ENCODE data around the gene ZC3H10.

DNA sequence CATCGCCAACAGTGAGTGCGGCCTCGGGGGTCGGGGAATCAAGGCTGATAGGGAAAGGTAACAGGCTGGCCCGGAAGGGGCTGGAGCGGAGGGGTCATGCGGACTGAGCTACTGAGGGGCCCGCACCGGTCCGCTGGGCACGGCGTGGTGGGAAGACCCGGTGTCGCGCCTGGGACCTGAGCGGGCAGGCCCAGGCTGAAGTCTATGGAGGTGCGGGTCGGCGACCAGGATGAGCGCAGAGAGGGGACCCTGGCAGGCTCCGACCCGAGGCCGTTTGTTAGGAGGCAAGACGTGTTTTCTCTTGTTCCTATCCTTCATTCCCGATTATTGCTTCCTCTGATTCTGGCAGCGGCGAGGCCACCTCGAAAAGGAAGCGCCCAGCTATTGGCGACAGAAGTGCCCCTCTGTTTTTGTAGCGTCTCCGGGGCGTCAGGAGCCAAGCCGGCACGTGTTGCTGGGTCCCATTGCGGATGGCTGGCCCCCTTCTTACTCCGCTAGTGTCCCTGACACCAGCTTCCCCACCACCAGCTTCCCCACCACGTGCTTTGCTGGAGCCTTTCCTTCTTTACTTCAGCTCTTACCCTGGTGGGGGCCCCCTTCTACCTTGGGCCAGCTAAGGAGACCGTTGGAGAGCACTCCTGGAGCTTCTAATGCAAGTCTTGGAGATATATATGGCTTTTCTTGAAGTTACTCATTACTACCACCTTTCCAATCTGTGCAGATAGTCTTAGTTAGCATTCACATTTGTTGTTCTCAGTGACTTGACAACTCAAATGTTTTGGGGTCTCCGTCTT is 13.1 kb upstream of the ZC3H10 start:
- TF ChIP-seq, protein P1, sequence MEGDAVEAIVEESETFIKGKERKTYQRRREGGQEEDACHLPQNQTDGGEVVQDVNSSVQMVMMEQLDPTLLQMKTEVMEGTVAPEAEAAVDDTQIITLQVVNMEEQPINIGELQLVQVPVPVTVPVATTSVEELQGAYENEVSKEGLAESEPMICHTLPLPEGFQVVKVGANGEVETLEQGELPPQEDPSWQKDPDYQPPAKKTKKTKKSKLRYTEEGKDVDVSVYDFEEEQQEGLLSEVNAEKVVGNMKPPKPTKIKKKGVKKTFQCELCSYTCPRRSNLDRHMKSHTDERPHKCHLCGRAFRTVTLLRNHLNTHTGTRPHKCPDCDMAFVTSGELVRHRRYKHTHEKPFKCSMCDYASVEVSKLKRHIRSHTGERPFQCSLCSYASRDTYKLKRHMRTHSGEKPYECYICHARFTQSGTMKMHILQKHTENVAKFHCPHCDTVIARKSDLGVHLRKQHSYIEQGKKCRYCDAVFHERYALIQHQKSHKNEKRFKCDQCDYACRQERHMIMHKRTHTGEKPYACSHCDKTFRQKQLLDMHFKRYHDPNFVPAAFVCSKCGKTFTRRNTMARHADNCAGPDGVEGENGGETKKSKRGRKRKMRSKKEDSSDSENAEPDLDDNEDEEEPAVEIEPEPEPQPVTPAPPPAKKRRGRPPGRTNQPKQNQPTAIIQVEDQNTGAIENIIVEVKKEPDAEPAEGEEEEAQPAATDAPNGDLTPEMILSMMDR (conservative IDR thresholded peaks at IDR 0.05; ENCODE audit: low read depth, low read length) = peak; percentile 14; the same call in 1 of the 2 replicates
- TF ChIP-seq EZH2 (IDR thresholded peaks at IDR 0.05; ENCODE audit: low read length, unreplicated experiment) = no peak
